Fibroblast of lung (primary cell): Measurements from ENCODE around the gene COL18A1.

ENCODE experiments used
- CTCF ChIP-seq, 2 donors: IDR thresholded peaks in 1 of 2; conservative IDR thresholded peaks in 1 of 2; 1 replicate in 1 of 2; 2 replicates in 1 of 2; pipeline ENCODE4 v1.5.1; 2011 to 2012; ENCODE audit warnings: low read length in 2 of 2, control low read depth in 1 of 2, inconsistent platforms in 1 of 2, low read depth in 1 of 2, mild to moderate bottlenecking in 1 of 2
- EZH2 ChIP-seq: IDR thresholded peaks from 2 replicates; pipeline ENCODE4 v1.5.1; 2012; ENCODE audit warnings: low read length, control low read depth, mild to moderate bottlenecking; ENCODE audit errors: missing control alignments

- TF ChIP-seq EZH2 (no peak), CTCF (conservative IDR thresholded peaks at IDR 0.05 in 1 of 2, IDR thresholded peaks at IDR 0.05 in 1 of 2; ENCODE audit: low read depth in 1 of 2, low read length in 2 of 2) (peak; percentile 70 to 82)
Observed at GRCh38 chr21:45555557-45556301, 150.8 kb downstream of the COL18A1 start.
